ENCODE measurements around the gene WDR33.
"Not testable (repeated sequence)": the region's sequence is repeated elsewhere in the genome, so short reads cannot be mapped to it uniquely, and the experiment has no call there.

WDR33 gene

GRCh38 chr2:127811397-127812321 is 688 bp upstream of the WDR33 start:
- no peak for TF ChIP-seq CTCF (IDR thresholded peaks at IDR 0.05; ENCODE audit: extremely low read depth, insufficient read depth, missing control alignments)
- DNase-seq (ENCODE audit: low spot score): peak; percentile 17
- in situ Hi-C loops (cut with MboI; ENCODE audit: low pct_unique_long_range_greater_than_20kb, low sequenced_read_pairs, unreplicated experiment): no loop called here

GRCh38 chr2:127810156-127810618 is 784 bp downstream of the WDR33 start:
- DNase-seq (ENCODE audit: low spot score): no peak
- in situ Hi-C loops (cut with MboI; ENCODE audit: low pct_unique_long_range_greater_than_20kb, low sequenced_read_pairs, unreplicated experiment): no loop called here
- TF ChIP-seq CTCF (IDR thresholded peaks at IDR 0.05; ENCODE audit: extremely low read depth, insufficient read depth, missing control alignments): no peak

- in situ Hi-C loops (cut with MboI; ENCODE audit: low pct_unique_long_range_greater_than_20kb, low sequenced_read_pairs, unreplicated experiment): no loop called here
- no peak for DNase-seq (ENCODE audit: low spot score)
- no peak for TF ChIP-seq CTCF (IDR thresholded peaks at IDR 0.05; ENCODE audit: extremely low read depth, insufficient read depth, missing control alignments)
These were observed 3.2 kb downstream of the WDR33 start for GRCh38 chr2:127807678-127808353.

- DNase-seq (ENCODE audit: low spot score); in situ Hi-C loops (cut with MboI; ENCODE audit: low pct_unique_long_range_greater_than_20kb, low sequenced_read_pairs, unreplicated experiment): not testable (repeated sequence)
These were observed 4.1 kb downstream of the WDR33 start for GRCh38 chr2:127806860-127807259.

DNA sequence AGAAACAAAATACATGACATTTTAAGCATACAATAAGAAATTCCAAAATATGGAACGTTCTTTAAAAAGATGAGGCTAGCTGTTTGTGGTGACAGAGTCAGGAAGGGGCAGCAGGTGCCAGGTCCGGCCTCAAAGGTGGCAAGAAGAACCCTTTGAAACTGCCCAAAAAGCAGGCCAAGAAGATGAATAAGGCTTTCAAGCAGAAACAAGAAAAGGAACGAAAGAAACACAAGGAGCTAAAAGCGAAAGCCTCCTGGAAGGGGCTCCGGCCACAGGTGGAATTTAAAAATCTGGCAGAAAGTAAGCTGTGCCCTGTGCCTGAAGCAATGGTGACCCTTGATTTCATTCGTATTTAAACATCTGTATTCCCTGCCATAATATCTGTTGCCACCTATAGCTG is 5.5 kb downstream of the WDR33 start:
- no peak for TF ChIP-seq CTCF (IDR thresholded peaks at IDR 0.05; ENCODE audit: extremely low read depth, insufficient read depth, missing control alignments)
- DNase-seq (ENCODE audit: low spot score): no peak
- in situ Hi-C loops (cut with MboI; ENCODE audit: low pct_unique_long_range_greater_than_20kb, low sequenced_read_pairs, unreplicated experiment): no loop called here

GRCh38 chr2:127799926-127800325 is 11.0 kb downstream of the WDR33 start:
- TF ChIP-seq CTCF (IDR thresholded peaks at IDR 0.05; ENCODE audit: extremely low read depth, insufficient read depth, missing control alignments): no peak
- DNase-seq (ENCODE audit: low spot score): no peak
- in situ Hi-C loops (cut with MboI; ENCODE audit: low pct_unique_long_range_greater_than_20kb, low sequenced_read_pairs, unreplicated experiment): no loop called here

- no peak for DNase-seq (ENCODE audit: low spot score)
- in situ Hi-C loops (cut with MboI; ENCODE audit: low pct_unique_long_range_greater_than_20kb, low sequenced_read_pairs, unreplicated experiment): no loop called here
- TF ChIP-seq CTCF (IDR thresholded peaks at IDR 0.05; ENCODE audit: extremely low read depth, insufficient read depth, missing control alignments): no peak
These were observed 14.6 kb downstream of the WDR33 start for GRCh38 chr2:127796389-127796788.

DNA sequence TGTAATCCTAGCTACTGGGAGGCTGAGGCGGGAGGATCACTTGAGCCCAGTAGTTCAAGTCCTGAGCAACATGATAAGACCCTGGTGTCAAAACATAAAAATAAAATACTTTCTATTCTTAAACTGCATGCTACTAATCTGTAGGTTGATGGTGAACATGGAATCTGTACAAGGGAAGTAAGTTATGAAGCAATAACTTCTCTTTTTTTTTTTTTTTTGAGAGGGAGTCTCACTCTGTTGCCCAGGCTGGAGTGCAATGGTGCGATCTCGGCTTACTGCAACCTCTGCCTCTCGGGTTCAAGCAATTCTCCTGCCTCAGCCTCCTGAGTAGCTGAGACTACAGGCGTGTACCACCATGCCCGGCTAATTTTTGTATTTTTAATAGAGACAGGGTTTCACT is 16.1 kb downstream of the WDR33 start:
- in situ Hi-C loops (cut with MboI; ENCODE audit: low pct_unique_long_range_greater_than_20kb, low sequenced_read_pairs, unreplicated experiment); DNase-seq (ENCODE audit: low spot score): not testable (repeated sequence)
